Measurements from ENCODE around the gene PLCG2.

PLCG2 gene

DNA sequence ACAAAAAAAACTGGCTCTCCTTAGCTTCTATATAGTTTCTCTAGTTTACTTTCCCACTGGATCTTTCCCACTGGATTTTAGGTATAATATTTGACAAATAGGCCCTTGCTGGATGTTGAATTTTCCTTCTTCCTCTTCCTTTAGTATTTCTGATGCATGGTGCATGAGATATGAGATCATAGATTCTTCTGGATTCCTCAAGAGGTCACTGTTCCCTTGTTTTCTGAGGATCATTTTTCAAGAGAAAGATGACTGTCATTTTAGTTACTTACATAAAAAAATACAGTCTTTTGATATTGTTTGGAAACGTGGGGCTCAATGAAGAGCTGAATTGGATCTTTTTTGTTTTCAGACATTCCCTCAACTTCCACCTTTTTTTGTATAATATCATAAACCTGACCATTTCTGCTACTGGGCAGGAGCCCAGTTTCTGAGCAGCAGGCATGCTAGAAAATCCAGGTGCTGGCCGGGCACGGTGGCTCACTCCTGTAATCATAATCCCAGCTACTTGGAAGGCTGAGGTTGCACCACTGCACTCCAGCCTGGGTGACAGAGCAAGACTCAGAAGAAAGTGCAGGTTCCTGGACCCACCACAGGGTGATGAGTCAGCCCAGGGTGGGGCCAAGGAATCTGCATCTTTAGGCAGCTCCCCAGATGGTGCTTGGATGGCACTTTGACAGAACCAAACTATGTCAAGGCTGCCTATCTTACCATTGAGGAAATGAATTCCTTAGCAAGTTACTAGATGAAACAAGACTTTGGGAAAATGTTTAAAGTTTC, 161.9 kb downstream of the PLCG2 start:
- TF ChIP-seq, protein P1, sequence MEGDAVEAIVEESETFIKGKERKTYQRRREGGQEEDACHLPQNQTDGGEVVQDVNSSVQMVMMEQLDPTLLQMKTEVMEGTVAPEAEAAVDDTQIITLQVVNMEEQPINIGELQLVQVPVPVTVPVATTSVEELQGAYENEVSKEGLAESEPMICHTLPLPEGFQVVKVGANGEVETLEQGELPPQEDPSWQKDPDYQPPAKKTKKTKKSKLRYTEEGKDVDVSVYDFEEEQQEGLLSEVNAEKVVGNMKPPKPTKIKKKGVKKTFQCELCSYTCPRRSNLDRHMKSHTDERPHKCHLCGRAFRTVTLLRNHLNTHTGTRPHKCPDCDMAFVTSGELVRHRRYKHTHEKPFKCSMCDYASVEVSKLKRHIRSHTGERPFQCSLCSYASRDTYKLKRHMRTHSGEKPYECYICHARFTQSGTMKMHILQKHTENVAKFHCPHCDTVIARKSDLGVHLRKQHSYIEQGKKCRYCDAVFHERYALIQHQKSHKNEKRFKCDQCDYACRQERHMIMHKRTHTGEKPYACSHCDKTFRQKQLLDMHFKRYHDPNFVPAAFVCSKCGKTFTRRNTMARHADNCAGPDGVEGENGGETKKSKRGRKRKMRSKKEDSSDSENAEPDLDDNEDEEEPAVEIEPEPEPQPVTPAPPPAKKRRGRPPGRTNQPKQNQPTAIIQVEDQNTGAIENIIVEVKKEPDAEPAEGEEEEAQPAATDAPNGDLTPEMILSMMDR (IDR thresholded peaks at IDR 0.05; ENCODE audit: extremely low read depth, missing control alignments) = no peak
- DNase-seq (ENCODE audit: low spot score) = no peak

GRCh38 chr16:81942007-81942601, 163.0 kb downstream of the PLCG2 start:
- TF ChIP-seq, protein P1 (IDR thresholded peaks at IDR 0.05; ENCODE audit: extremely low read depth, missing control alignments) = no peak
- DNase-seq (ENCODE audit: low spot score) = no peak

- TF ChIP-seq, protein P1 (IDR thresholded peaks at IDR 0.05; ENCODE audit: extremely low read depth, missing control alignments) = no peak
- no peak for DNase-seq (ENCODE audit: low spot score)
These were observed 166.6 kb downstream of the PLCG2 start for GRCh38 chr16:81945665-81946064.

DNA sequence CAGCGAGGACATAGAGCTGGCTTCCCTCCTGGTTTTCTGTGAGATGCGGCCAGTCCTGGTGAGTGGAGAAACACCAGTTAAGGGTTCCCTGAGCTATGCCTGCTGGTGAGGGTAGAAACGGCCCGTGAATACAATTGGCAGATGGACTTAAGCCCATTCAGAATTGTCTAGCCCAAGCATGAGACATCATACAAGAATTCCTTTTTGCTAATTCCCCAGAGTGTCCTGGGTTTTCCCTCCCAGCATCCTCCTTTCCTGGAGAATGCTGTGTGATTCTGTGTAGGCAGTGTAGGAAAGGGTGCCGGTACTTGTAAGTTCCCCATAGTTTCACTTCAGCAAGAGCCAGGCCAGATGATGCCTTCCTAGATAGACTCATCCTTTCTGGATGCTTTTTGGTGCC, 167.1 kb downstream of the PLCG2 start:
- DNase-seq (ENCODE audit: low spot score) = no peak
- TF ChIP-seq, protein P1 (IDR thresholded peaks at IDR 0.05; ENCODE audit: extremely low read depth, missing control alignments) = no peak

DNA sequence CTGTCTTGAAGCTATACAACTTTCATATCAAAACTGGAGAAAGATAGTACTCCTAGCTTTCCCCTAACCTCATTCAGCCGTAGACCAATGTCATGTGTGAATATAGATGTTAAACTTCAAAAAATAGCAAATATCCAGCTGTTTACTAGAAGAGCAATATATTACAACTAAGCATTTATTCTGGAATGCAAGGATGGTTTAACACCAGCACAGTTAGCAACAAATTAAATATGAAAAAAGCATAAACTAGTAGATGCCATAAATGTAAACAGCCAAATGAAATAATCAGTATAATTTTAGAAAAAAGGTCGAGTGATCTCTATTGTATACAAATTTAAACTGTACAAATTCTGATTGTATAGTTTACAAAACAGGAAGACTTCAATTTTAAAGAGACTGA, 172.5 kb downstream of the PLCG2 start:
- TF ChIP-seq, protein P1 (IDR thresholded peaks at IDR 0.05; ENCODE audit: extremely low read depth, missing control alignments) = no peak
- DNase-seq (ENCODE audit: low spot score) = no peak

DNA sequence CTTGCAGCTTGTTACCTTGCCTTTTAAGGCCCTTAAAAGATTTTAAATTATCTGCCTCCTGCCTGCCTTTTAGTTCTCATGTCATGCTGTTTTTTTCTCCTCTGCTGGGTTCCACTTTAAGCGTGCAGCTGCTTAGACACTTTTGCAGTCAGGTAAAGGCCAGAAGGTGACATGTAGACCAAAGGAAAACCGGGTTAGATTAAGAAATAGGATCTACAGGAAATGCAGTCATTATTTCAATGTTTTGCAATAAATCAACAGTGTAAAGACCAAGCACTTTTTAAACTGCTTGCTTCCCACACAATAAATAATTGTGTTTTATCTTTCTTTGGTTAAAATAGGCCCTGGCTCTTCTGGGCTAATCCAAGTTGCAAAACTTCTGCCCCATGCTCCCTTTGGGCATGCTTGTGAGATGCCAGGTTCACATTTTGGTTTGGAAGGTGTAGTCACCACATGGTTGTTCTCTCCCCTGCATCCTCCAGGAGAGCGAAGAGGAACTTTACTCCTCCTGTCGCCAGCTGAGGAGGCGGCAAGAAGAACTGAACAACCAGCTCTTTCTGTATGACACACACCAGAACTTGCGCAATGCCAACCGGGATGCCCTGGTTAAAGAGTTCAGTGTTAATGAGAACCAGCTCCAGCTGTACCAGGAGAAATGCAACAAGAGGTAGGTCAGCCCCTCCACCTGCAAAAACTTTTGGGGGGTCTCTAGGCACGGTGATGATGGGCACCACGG, 177.3 kb downstream of the PLCG2 start:
- no peak for DNase-seq (ENCODE audit: low spot score)
- TF ChIP-seq, protein P1 (IDR thresholded peaks at IDR 0.05; ENCODE audit: extremely low read depth, missing control alignments) = no peak

DNA sequence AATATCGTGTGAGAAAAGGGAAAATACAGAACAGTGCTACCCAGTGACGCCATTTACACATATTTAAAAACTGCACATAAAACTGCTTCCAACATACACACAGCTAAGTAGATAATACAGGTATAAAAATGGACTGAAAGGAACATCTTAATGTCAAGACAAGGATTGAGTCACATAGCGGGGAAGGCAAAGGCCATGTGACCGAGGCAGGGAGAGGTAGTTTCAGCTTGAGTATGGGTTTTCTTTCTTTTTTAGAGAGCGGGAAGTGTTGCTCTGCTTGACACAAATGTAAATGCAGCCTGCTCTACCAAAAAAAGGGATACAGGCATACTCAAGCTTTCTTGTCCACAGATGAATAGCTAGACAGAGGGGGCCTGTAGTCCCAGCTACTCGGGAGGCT, 185.7 kb downstream of the PLCG2 start:
- TF ChIP-seq, protein P1 (IDR thresholded peaks at IDR 0.05; ENCODE audit: extremely low read depth, missing control alignments) = no peak
- no peak for DNase-seq (ENCODE audit: low spot score)
